Lower leg skin (tissue), 4 donors: ENCODE measurements around the gene EPO. TPM values are rescaled to one million over a fixed set of nuclear protein-coding genes. Genes with fewer than 3 reads are reported as not detected.
"Not testable (repeated sequence)": the region's sequence is repeated elsewhere in the genome, so short reads cannot be mapped to it uniquely, and the experiment has no call there.

Experiments used
- DNase-seq, 2 donors: peaks; one replicate each; pipeline ENCODE4 v3.0.0-alpha.2; 2019; ENCODE audit warnings: low spot score in 2 of 2
- H3K4me3 ChIP-seq: fragments of 200-600 bp; sonication (generic); 2 replicates; pipeline ENCODE4 v1.5.1; 2017; ENCODE audit warnings: mild to moderate bottlenecking, low read depth; ENCODE audit not compliant: poor library complexity, severe bottlenecking
- POLR2A ChIP-seq, 2 donors: fragments of 450-650 bp; IDR thresholded peaks; one replicate each; pipeline ENCODE4 v1.6.1; 2016 to 2017; ENCODE audit warnings: antibody characterized with exemption in 2 of 2, mild to moderate bottlenecking in 1 of 2, moderate library complexity in 1 of 2
- WGBS, 2 donors: methylation state at CpG; one replicate each; pipeline ENCODE4 v1.1.5; 2018; 5-methylcytosine and 5-hydroxymethylcytosine counted together
- intact Hi-C: fragments of 100-400 bp; cut with DNase I; formaldehyde crosslinking; loops from one replicate; pipeline ENCODE4 v1.15.0; 2023; ENCODE audit warnings: low total_unique reads
- total RNA-seq, 4 donors: library from RNA; depleted of rRNA; stranded (reverse); fragments of >200 nt; gene quantifications; one replicate each; pipeline ENCODE4 v1.1.0, GENCODE V29; 2016
- TF ChIP-seq, protein P1 (sequence below), 3 donors: fragments of 450-650 bp; IDR thresholded peaks; one replicate each; pipeline ENCODE4 v1.5.1; 2016; ENCODE audit warnings: antibody characterized with exemption in 3 of 3, mild to moderate bottlenecking in 3 of 3, moderate library complexity in 2 of 3

EPO gene
- total RNA-seq, 4 donors from 2014 or later: 0.17 to 0.25 TPM; not detected in 2

- no peak for TF ChIP-seq POLR2A (IDR thresholded peaks at IDR 0.05)
- TF ChIP-seq, protein P1, sequence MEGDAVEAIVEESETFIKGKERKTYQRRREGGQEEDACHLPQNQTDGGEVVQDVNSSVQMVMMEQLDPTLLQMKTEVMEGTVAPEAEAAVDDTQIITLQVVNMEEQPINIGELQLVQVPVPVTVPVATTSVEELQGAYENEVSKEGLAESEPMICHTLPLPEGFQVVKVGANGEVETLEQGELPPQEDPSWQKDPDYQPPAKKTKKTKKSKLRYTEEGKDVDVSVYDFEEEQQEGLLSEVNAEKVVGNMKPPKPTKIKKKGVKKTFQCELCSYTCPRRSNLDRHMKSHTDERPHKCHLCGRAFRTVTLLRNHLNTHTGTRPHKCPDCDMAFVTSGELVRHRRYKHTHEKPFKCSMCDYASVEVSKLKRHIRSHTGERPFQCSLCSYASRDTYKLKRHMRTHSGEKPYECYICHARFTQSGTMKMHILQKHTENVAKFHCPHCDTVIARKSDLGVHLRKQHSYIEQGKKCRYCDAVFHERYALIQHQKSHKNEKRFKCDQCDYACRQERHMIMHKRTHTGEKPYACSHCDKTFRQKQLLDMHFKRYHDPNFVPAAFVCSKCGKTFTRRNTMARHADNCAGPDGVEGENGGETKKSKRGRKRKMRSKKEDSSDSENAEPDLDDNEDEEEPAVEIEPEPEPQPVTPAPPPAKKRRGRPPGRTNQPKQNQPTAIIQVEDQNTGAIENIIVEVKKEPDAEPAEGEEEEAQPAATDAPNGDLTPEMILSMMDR (IDR thresholded peaks at IDR 0.05): no peak
- 68 to 78% methylated on average over 19 of the region's 19 CpGs for WGBS, 2 donors
- H3K4me3 ChIP-seq: no peak overlapping the region
- intact Hi-C loops: no loop called here
- no peak for DNase-seq
Measured at GRCh38 chr7:100759357-100760171, 39.3 kb downstream of the EPO start.

GRCh38 chr7:100762841-100763240 lies 42.6 kb downstream of the EPO start:
- DNase-seq, H3K4me3 ChIP-seq, intact Hi-C loops: not testable (repeated sequence)
- 50 to 55% methylated on average over 5 of the region's 5 CpGs for WGBS, 2 donors

- intact Hi-C loops: no loop called here
- no peak for DNase-seq
Measured at GRCh38 chr7:100763556-100764140, 43.4 kb downstream of the EPO start.

GRCh38 chr7:100764841-100765240 lies 44.6 kb downstream of the EPO start:
- 47 to 55% methylated on average over 10 of the region's 10 CpGs for WGBS, 2 donors
- DNase-seq: peak in 1 of 2 donors; percentile 33
- no peak for TF ChIP-seq POLR2A (IDR thresholded peaks at IDR 0.05)
- TF ChIP-seq, protein P1 (IDR thresholded peaks at IDR 0.05): no peak
- intact Hi-C loops: no loop called here
- no peak overlapping the region for H3K4me3 ChIP-seq

More at GRCh38 chr7:100763556-100764140, 43.4 kb downstream of the EPO start:
- TF ChIP-seq, protein P1 (IDR thresholded peaks at IDR 0.05): no peak
- TF ChIP-seq POLR2A (IDR thresholded peaks at IDR 0.05): no peak
- WGBS, 2 donors: 45 to 55% methylated on average over 14 of the region's 14 CpGs
- H3K4me3 ChIP-seq: no peak overlapping the region

- no peak for TF ChIP-seq POLR2A (IDR thresholded peaks at IDR 0.05)
- TF ChIP-seq, protein P1 (IDR thresholded peaks at IDR 0.05): no peak
- peak in 1 of 2 donors; percentile 21 for DNase-seq
- 46 to 61% methylated on average over 16 of the region's 16 CpGs for WGBS, 2 donors
- no peak overlapping the region for H3K4me3 ChIP-seq
- intact Hi-C loops: no loop called here
Measured at GRCh38 chr7:100765250-100765649, 45.0 kb downstream of the EPO start.

- WGBS, 2 donors: 85 to 91% methylated on average over 7 of the region's 7 CpGs
- TF ChIP-seq, protein P1 (IDR thresholded peaks at IDR 0.05): no peak
- no peak for TF ChIP-seq POLR2A (IDR thresholded peaks at IDR 0.05)
- H3K4me3 ChIP-seq: no peak overlapping the region
- intact Hi-C loops: no loop called here
- no peak for DNase-seq
Measured at GRCh38 chr7:100768784-100769183, 48.5 kb downstream of the EPO start.
